Natural killer cell treated with Interleukin-12 subunit alpha and Interleukin-12 subunit beta and Interleukin-15 and Interleukin-18, amount 100 ng/mL, for 72 hours (primary cell): ENCODE data around the gene ADA. TPM values are rescaled to one million over a fixed set of nuclear protein-coding genes. Genes with fewer than 3 reads are reported as not detected.
"Not testable (repeated sequence)": the region's sequence is repeated elsewhere in the genome, so short reads cannot be mapped to it uniquely, and the experiment has no call there.

Experiments
- ATAC-seq, 2 donors: fragments of 150-1000 bp; cut with Tn5 transposase in 1 of 2; sonication (Bioruptor Pico), chemical (Tn5 transposase) in 1 of 2; 2 replicates each; pipeline ENCODE4 v1.10.0; 2021
- DNase-seq: peaks from one replicate; pipeline ENCODE4 v3.0.0; 2022; ENCODE audit warnings: low spot score
- H3K27ac Mint-ChIP-seq, 2 donors: 1 replicate in 1 of 2; 2 replicates in 1 of 2; pipeline ENCODE4 v1.8.0; 2022; ENCODE audit warnings: mixed read lengths in 2 of 2, mild to moderate bottlenecking in 1 of 2, moderate library complexity in 1 of 2
- H3K27me3 Mint-ChIP-seq, 2 donors: 1 replicate in 1 of 2; 2 replicates in 1 of 2; pipeline ENCODE4 v1.8.0; 2022; ENCODE audit warnings: mixed read lengths in 2 of 2
- H3K36me3 Mint-ChIP-seq: one replicate; pipeline ENCODE4 v1.8.0; 2022; ENCODE audit warnings: mixed read lengths
- H3K4me1 Mint-ChIP-seq, 2 donors: 1 replicate in 1 of 2; 2 replicates in 1 of 2; pipeline ENCODE4 v1.8.0; 2022; ENCODE audit warnings: low read depth in 2 of 2, mixed read lengths in 2 of 2, mild to moderate bottlenecking in 1 of 2
- H3K4me3 Mint-ChIP-seq: one replicate; pipeline ENCODE4 v1.8.0; 2022; ENCODE audit warnings: mixed read lengths
- H3K9me3 Mint-ChIP-seq: 2 replicates; pipeline ENCODE4 v1.8.0; 2022; ENCODE audit warnings: mixed read lengths
- total RNA-seq, 2 donors: library from RNA; stranded (reverse); gene quantifications; one replicate each; pipeline ENCODE4 v1.2.3, GENCODE V29; 2022

Gene ADA
- total RNA-seq, 2 donors from 2014 or later = 31.9 to 42.7 TPM

- ATAC-seq = peak; percentile 19 to 78
- Mint-ChIP-seq H3K4me1 (peaks cover 6 to 12% of the 10 kb centered on the region in 2 donors), H3K9me3 (no peaks in the 10 kb centered on the region), H3K4me3 (no peak overlapping the region), H3K27me3 (no peaks in the 10 kb centered on the region), H3K27ac (no peak overlapping the region), H3K36me3 (no peaks in the 10 kb centered on the region)
- DNase-seq = no peak
These were observed 9.1 kb upstream of the ADA start for GRCh38 chr20:44660581-44660980.

GRCh38 chr20:44659931-44660330 lies 8.4 kb upstream of the ADA start:
- H3K4me1 Mint-ChIP-seq = peaks cover 6 to 12% of the 10 kb centered on the region in 2 donors
- DNase-seq (no peak), ATAC-seq (no peak)
- H3K9me3 Mint-ChIP-seq = no peaks in the 10 kb centered on the region
- no peak overlapping the region for H3K4me3 Mint-ChIP-seq
- H3K27ac Mint-ChIP-seq = peak overlapping the region in 1 of 2 donors; percentile 73
- H3K27me3 Mint-ChIP-seq = no peaks in the 10 kb centered on the region
- no peaks in the 10 kb centered on the region for H3K36me3 Mint-ChIP-seq

GRCh38 chr20:44658810-44659209 lies 7.3 kb upstream of the ADA start:
- H3K4me1 Mint-ChIP-seq = peaks cover 6 to 12% of the 10 kb centered on the region in 2 donors
- DNase-seq (no peak), ATAC-seq (no peak)
- no peaks in the 10 kb centered on the region for H3K36me3 Mint-ChIP-seq
- H3K27me3 Mint-ChIP-seq = no peaks in the 10 kb centered on the region
- no peak overlapping the region for H3K27ac Mint-ChIP-seq
- no peak overlapping the region for H3K4me3 Mint-ChIP-seq
- no peaks in the 10 kb centered on the region for H3K9me3 Mint-ChIP-seq

GRCh38 chr20:44657875-44658274 lies 6.4 kb upstream of the ADA start:
- no peaks in the 10 kb centered on the region for H3K36me3 Mint-ChIP-seq

GRCh38 chr20:44656448-44656847 lies 4.9 kb upstream of the ADA start:
- Mint-ChIP-seq H3K9me3 (no peaks in the 10 kb centered on the region), H3K27ac (peak overlapping the region in 1 of 2 donors; percentile 52), H3K27me3 (no peaks in the 10 kb centered on the region), H3K4me3 (no peak overlapping the region), H3K36me3 (peaks cover 6% of the 10 kb centered on the region), H3K4me1 (peaks cover 17 to 25% of the 10 kb centered on the region in 2 donors)
- ATAC-seq (no peak), DNase-seq (no peak)

More at GRCh38 chr20:44657875-44658274, 6.4 kb upstream of the ADA start:
- ATAC-seq = no peak
- Mint-ChIP-seq H3K9me3 (no peaks in the 10 kb centered on the region), H3K27me3 (no peaks in the 10 kb centered on the region), H3K27ac (peak overlapping the region in 1 of 2 donors; percentile 61), H3K4me1 (peaks cover 11 to 20% of the 10 kb centered on the region in 2 donors), H3K4me3 (no peak overlapping the region)
- DNase-seq = no peak

- not testable (repeated sequence) for ATAC-seq, H3K4me3 Mint-ChIP-seq, H3K27me3 Mint-ChIP-seq, H3K36me3 Mint-ChIP-seq, H3K9me3 Mint-ChIP-seq, DNase-seq
- H3K4me1 Mint-ChIP-seq = peaks cover 26 to 28% of the 10 kb centered on the region in 2 donors
- peak overlapping the region in 1 of 2 donors; percentile 22 for H3K27ac Mint-ChIP-seq
These were observed 2.7 kb upstream of the ADA start for GRCh38 chr20:44654210-44654609.

- no peaks in the 10 kb centered on the region for H3K27me3 Mint-ChIP-seq
These were observed 2.0 kb upstream of the ADA start for GRCh38 chr20:44653546-44653945.

GRCh38 chr20:44651434-44651683 lies 140 bp downstream of the ADA start:
- DNase-seq (no peak), ATAC-seq (no peak)
- Mint-ChIP-seq H3K4me3 (peak overlapping the region; percentile 98), H3K4me1 (peaks cover 37 to 45% of the 10 kb centered on the region in 2 donors), H3K27ac (peak overlapping the region; percentile 70 to 88), H3K9me3 (no peaks in the 10 kb centered on the region), H3K36me3 (peaks cover 6% of the 10 kb centered on the region), H3K27me3 (no peaks in the 10 kb centered on the region)

More at GRCh38 chr20:44653546-44653945, 2.0 kb upstream of the ADA start:
- H3K9me3 Mint-ChIP-seq = no peaks in the 10 kb centered on the region
- ATAC-seq (no peak), DNase-seq (peak; percentile 45)
- H3K4me3 Mint-ChIP-seq = peak overlapping the region; percentile 98
- peaks cover 29 to 35% of the 10 kb centered on the region in 2 donors for H3K4me1 Mint-ChIP-seq
- H3K27ac Mint-ChIP-seq = peak overlapping the region; percentile 92 to 93
- peaks cover 6% of the 10 kb centered on the region for H3K36me3 Mint-ChIP-seq

- Mint-ChIP-seq H3K4me3 (peak overlapping the region; percentile 98), H3K4me1 (peaks cover 42 to 49% of the 10 kb centered on the region in 2 donors), H3K27ac (peak overlapping the region; percentile 70 to 88), H3K9me3 (no peaks in the 10 kb centered on the region), H3K27me3 (no peaks in the 10 kb centered on the region), H3K36me3 (peaks cover 6% of the 10 kb centered on the region)
- DNase-seq (peak; percentile 60), ATAC-seq (peak; percentile 60 to 65)
These were observed 597 bp downstream of the ADA start for GRCh38 chr20:44650771-44651433.

- peak; percentile 52 for DNase-seq
- H3K27ac Mint-ChIP-seq = peak overlapping the region; percentile 70 to 88
- peaks cover 45 to 52% of the 10 kb centered on the region in 2 donors for H3K4me1 Mint-ChIP-seq
- H3K4me3 Mint-ChIP-seq = peak overlapping the region; percentile 98
- H3K9me3 Mint-ChIP-seq = no peaks in the 10 kb centered on the region
- no peaks in the 10 kb centered on the region for H3K27me3 Mint-ChIP-seq
- peaks cover 6% of the 10 kb centered on the region for H3K36me3 Mint-ChIP-seq
- ATAC-seq = no peak
These were observed 1.5 kb downstream of the ADA start for GRCh38 chr20:44649976-44650375.

GRCh38 chr20:44649126-44649525 lies 2.4 kb downstream of the ADA start:
- Mint-ChIP-seq H3K4me3 (peak overlapping the region; percentile 46), H3K9me3 (no peaks in the 10 kb centered on the region), H3K27ac (peak overlapping the region; percentile 40 to 88), H3K27me3 (no peaks in the 10 kb centered on the region), H3K36me3 (peaks cover 6% of the 10 kb centered on the region), H3K4me1 (peaks cover 54 to 60% of the 10 kb centered on the region in 2 donors)
- DNase-seq (peak; percentile 31), ATAC-seq (no peak)

- Mint-ChIP-seq H3K36me3 (peaks cover 6% of the 10 kb centered on the region), H3K27ac (peak overlapping the region; percentile 40 to 88), H3K9me3 (no peaks in the 10 kb centered on the region), H3K27me3 (no peaks in the 10 kb centered on the region), H3K4me3 (peak overlapping the region; percentile 4), H3K4me1 (peaks cover 59 to 64% of the 10 kb centered on the region in 2 donors)
- DNase-seq (peak; percentile 25), ATAC-seq (no peak)
These were observed 2.9 kb downstream of the ADA start for GRCh38 chr20:44648579-44648978.

- Mint-ChIP-seq H3K4me1 (peaks cover 61 to 64% of the 10 kb centered on the region in 2 donors), H3K4me3 (no peak overlapping the region), H3K27me3 (no peaks in the 10 kb centered on the region), H3K36me3 (peaks cover 6% of the 10 kb centered on the region), H3K27ac (peak overlapping the region; percentile 40 to 88), H3K9me3 (no peaks in the 10 kb centered on the region)
- ATAC-seq (no peak), DNase-seq (peak; percentile 51)
These were observed 3.4 kb downstream of the ADA start for GRCh38 chr20:44648068-44648467.

GRCh38 chr20:44646641-44647274 lies 4.7 kb downstream of the ADA start:
- DNase-seq (peak; percentile 51), ATAC-seq (peak in 1 of 2 donors; percentile 45)
- H3K4me1 Mint-ChIP-seq = peaks cover 66 to 70% of the 10 kb centered on the region in 2 donors
- H3K4me3 Mint-ChIP-seq = peak overlapping the region; percentile 82
- peak overlapping the region; percentile 76 to 90 for H3K27ac Mint-ChIP-seq
- no peaks in the 10 kb centered on the region for H3K9me3 Mint-ChIP-seq
- no peaks in the 10 kb centered on the region for H3K27me3 Mint-ChIP-seq
- H3K36me3 Mint-ChIP-seq = no peaks in the 10 kb centered on the region
